Left ventricle myocardium inferior (tissue), 1 donor: ENCODE data around the gene EID1. TPM values are rescaled to one million over a fixed set of nuclear protein-coding genes. Genes with fewer than 3 reads are reported as not detected.

Source experiments
- DNase-seq: peaks from one replicate; pipeline ENCODE4 v3.0.0-alpha.2; 2020
- H3K27ac ChIP-seq: fragments of 200-600 bp; replicated peaks from 2 replicates; pipeline ENCODE4 v1.8.0; 2021
- H3K27me3 ChIP-seq: fragments of 200-600 bp; 2 replicates; pipeline ENCODE4 v1.8.0; 2021; ENCODE audit warnings: low read depth
- H3K36me3 ChIP-seq: fragments of 200-600 bp; 2 replicates; pipeline ENCODE4 v1.8.0; 2021
- H3K4me1 ChIP-seq: fragments of 200-600 bp; 2 replicates; pipeline ENCODE4 v1.8.0; 2021
- H3K4me3 ChIP-seq: fragments of 200-600 bp; 2 replicates; pipeline ENCODE4 v1.8.0; 2021; ENCODE audit warnings: mild to moderate bottlenecking, moderate library complexity
- H3K9me3 ChIP-seq: fragments of 200-600 bp; replicated peaks from 2 replicates; pipeline ENCODE4 v1.8.0; 2021
- CTCF ChIP-seq: fragments of 200-600 bp; IDR thresholded peaks from 2 replicates; pipeline ENCODE4 v1.8.0; 2021; ENCODE audit warnings: antibody characterized with exemption, mild to moderate bottlenecking, borderline replicate concordance
- intact Hi-C: fragments of 100-400 bp; cut with micrococcal nuclease; formaldehyde crosslinking; loops from one replicate; pipeline ENCODE4 v1.11.0; 2022
- total RNA-seq: library from RNA; stranded (reverse); fragmentation: NEBNext Ultra II Directional; extraction: Animal tissue kit (Norgen Biotek cat#: 25700); gene quantifications from one replicate; pipeline ENCODE4 v1.2.1, GENCODE V29; 2021
- donor health status: DM: no; HTN: yes; CAD: no; lungs with severe emphysema.

Gene EID1
- total RNA-seq, 1 donor from 2014 or later: 227 TPM

GRCh38 chr15:48889925-48890324, 12.0 kb downstream of the EID1 start:
- no peak for TF ChIP-seq CTCF
- peak overlapping the region; percentile 44 for H3K27ac ChIP-seq
- no peak overlapping the region for H3K4me3 ChIP-seq
- no peaks in the 10 kb centered on the region for H3K4me1 ChIP-seq
- DNase-seq: no peak
- no peaks in the 10 kb centered on the region for H3K36me3 ChIP-seq
- peaks cover 2% of the 10 kb centered on the region for H3K27me3 ChIP-seq
- intact Hi-C loops: no loop called here
- no peaks in the 10 kb centered on the region for H3K9me3 ChIP-seq

- no peaks in the 10 kb centered on the region for H3K4me1 ChIP-seq
- intact Hi-C loops: no loop called here
- peaks cover 5% of the 10 kb centered on the region for H3K27me3 ChIP-seq
- H3K9me3 ChIP-seq: no peaks in the 10 kb centered on the region
- no peaks in the 10 kb centered on the region for H3K36me3 ChIP-seq
- H3K27ac ChIP-seq: no peak overlapping the region
- DNase-seq: no peak
- no peak overlapping the region for H3K4me3 ChIP-seq
- no peak for TF ChIP-seq CTCF
Observed at GRCh38 chr15:48890375-48890972, 12.5 kb downstream of the EID1 start.

DNA sequence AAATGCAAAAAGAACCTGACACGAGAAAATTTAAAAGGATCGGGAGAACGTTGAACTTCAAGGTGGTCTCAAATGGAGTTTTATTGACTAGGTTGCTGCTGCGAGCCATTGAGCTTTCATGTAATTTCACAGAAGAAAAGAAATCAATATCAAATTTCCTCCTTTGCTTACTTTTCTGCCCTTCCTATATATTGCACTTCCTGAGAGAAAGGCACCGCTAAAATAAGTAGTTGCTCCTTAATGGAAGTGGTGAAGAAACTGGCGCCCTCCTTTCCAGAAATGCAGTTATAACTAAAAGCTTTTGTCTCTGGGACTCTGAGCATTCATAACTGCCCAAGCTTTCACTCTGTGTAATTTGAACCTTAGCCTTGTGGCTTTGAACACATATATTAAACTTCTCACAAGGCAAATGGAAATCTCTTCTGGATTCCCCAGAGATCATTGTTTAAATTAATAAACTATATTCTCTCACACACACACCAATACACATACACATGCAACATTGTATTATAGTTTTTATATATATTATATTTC, 13.4 kb downstream of the EID1 start:
- TF ChIP-seq CTCF: no peak

DNA sequence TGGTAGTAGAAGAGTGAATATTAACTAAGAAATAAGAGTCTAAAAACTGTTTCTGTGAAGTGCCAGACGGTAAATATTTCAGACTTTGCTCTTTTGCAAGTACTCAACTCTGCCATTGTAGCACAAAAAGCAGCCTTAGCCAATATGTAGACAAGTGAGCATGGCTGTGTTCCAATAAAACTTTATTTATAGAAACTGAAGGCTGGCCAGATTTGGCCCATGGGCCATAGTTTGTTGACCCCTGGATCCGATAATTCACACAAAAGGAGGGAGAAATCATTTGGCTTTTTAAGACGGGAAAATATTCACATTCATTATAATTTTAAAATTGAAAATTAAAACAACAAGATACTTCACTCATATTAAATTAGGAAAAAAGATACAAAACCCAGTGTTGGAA, 15.4 kb downstream of the EID1 start:
- Histone ChIP-seq H3K4me1 (no peaks in the 10 kb centered on the region), H3K4me3 (no peak overlapping the region), H3K9me3 (no peaks in the 10 kb centered on the region), H3K27me3 (peaks cover 16% of the 10 kb centered on the region), H3K36me3 (no peaks in the 10 kb centered on the region), H3K27ac (no peak overlapping the region)
- intact Hi-C loops: no loop called here
- no peak for TF ChIP-seq CTCF
- DNase-seq: no peak

More for the DNA sequence above, 13.4 kb downstream of the EID1 start:
- no peak overlapping the region for H3K27ac ChIP-seq
- H3K4me3 ChIP-seq: no peak overlapping the region
- intact Hi-C loops: no loop called here
- peaks cover 11% of the 10 kb centered on the region for H3K27me3 ChIP-seq
- no peaks in the 10 kb centered on the region for H3K9me3 ChIP-seq
- no peaks in the 10 kb centered on the region for H3K36me3 ChIP-seq
- H3K4me1 ChIP-seq: no peaks in the 10 kb centered on the region
- no peak for DNase-seq

GRCh38 chr15:48896869-48897814, 19.2 kb downstream of the EID1 start:
- H3K4me3 ChIP-seq: peak overlapping the region; percentile 44
- no peak for DNase-seq
- H3K4me1 ChIP-seq: no peaks in the 10 kb centered on the region
- no peaks in the 10 kb centered on the region for H3K36me3 ChIP-seq
- no peak for TF ChIP-seq CTCF
- no peaks in the 10 kb centered on the region for H3K9me3 ChIP-seq
- intact Hi-C loops: no loop called here
- H3K27me3 ChIP-seq: peaks cover 17% of the 10 kb centered on the region
- H3K27ac ChIP-seq: peak overlapping the region; percentile 74
